GM18519 (cell line): ENCODE data around the gene HOXD4.

Source experiments
- ATAC-seq: cut with Tn5 transposase; IDR thresholded peaks from one replicate; pipeline ENCODE4 v1.9.1; 2021; ENCODE audit warnings: mild to moderate bottlenecking, moderate library complexity; ENCODE audit not compliant: unreplicated experiment, low FRiP score

Gene HOXD4

DNA sequence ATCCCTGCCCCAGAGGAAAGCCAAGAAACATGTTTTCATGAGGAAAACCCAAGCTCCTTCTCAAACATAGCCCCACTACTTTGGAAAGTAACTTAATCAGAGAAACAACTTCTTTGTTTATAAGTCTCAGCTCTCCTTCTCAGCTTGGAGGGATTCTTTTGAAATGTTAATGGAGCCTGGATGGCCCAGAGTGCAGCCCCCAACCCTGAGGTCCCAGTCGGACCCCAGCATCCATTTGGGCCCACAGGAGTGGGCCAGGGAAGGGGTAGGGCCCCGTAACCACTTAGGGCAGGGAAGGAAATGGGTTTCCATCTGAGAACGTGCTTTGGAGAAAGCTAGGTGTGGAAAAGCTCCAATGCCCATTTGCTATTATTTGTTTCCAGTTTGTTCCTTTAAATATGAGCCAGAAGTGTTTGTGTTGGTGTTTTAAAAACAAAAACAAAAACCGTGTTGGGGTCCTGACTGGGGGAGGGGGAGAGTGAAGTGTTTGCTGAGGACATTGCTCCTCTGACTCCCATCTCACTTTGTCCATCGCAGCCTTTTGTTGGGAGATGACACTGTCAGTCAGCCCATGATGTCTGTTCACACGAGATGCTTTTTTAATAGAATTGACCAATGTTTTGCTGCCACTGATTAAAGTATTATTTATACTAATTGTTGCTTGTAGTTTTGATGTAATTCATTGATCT is 4.2 kb downstream of the HOXD4 start:
- ATAC-seq = no peak

- ATAC-seq = no peak
Observed at GRCh38 chr2:176156301-176156806, 5.0 kb downstream of the HOXD4 start.

GRCh38 chr2:176156807-176157498 is 5.6 kb downstream of the HOXD4 start, which contains the start of gene HOXD3:
Gene HOXD3 (plus strand): TSS chr2:176157307. CDS start chr2:176169115, 11,808 bp downstream.
- no peak for ATAC-seq

DNA sequence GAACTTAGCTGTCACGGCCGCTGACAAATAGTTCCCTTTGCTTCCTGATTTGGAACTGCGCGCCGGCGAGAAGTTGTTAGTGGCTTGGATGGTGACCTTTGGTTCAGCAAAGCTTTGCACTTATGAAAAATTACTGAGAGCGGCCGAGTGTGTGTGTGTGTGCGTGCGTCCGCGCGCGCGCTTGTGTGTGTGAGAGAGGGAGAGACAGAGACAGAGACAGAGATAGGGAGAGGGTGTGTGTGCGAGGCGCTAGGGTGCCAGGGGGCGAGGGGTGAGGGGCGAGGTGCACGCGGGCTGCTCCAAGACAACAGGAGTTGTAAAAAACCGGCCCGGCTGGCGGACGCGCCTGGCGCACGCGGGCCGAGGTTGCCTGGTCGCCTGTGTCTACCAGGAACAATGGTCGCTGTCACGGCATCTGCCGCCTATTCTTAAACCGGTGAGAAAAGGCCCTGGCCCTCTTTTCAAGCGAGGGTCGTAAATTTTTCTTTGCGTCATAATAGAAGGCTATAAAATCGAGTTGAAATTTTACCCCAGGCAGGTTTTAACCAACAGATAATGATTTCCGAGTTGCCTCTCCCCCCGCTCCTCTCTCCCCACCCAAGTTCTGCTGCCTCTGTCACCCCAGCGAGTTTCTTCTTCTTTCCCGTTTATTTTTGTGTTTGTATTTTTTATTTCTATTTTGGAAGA is 6.3 kb downstream of the HOXD4 start:
- no peak for ATAC-seq

- no peak for ATAC-seq
Observed at GRCh38 chr2:176158186-176158591, 6.8 kb downstream of the HOXD4 start.

- ATAC-seq = no peak
Observed at GRCh38 chr2:176158855-176159662, 7.7 kb downstream of the HOXD4 start.

DNA sequence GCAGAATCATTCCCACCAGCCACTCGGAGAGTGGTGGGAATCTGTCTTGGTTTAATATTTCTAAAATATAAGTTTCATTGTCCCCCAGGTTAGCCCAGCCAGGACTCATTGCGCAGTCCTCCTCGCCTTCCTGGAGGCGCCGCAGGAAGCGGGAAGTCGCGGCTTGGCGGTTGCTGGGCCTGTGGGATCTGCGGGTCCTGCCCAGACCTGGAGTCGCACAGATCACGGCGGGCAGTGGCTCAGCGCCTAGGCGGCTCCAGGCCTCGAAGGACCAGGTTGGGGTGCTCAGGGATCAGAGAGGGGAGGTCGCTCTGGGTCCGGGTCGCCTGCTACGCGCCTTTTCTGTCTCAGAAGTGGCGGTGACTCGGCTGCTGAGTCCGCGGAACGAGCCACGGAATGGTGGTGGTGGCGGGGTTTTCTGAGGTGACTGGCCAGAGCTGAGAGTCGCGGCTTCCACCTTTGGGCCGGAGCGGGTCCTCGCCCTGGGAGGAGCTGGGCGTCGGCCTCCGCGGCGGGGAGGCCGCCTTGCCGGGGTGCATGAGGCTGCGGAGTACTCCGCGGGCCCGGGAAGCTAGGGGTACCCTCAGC is 8.4 kb downstream of the HOXD4 start:
- no peak for ATAC-seq

DNA sequence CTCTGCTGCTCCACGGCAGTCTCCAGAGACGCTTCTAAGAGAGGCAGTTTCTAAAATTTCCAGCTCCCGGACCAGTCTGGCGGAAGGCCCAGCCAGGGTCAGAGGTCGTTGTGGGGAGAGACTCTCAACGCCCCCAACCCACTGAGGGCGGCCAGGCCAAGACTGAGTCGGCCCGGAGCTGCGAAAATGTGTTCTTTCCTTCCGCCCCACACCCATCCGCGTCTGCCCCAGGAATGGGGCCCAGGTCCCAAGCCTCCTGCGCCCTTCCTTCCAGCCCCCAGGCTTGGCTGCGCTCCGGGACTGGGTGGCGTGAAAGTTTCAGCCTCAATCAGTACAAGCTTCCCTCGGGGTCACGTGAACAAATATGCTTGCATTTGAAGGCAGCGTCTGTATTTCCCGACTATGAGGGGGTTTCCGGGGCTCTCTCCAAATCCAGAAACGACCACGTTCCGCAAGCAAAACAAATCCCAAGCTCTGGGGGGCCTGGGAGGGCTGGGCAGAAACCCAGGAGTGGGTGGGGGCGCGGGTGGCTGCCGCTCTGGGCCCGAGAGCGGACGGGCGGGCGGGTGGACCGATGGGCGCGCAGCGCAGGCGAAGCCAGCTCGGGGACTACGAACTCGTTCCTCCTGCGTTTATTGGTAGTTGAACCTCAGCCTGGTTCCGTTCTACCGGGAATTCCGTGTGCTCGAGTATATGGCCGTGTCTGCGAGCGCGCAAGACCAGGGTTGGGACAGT is 9.1 kb downstream of the HOXD4 start:
- ATAC-seq = no peak

- no peak for ATAC-seq
Observed at GRCh38 chr2:176160986-176161824, 9.9 kb downstream of the HOXD4 start.

GRCh38 chr2:176161825-176162626 is 10.7 kb downstream of the HOXD4 start:
- no peak for ATAC-seq

DNA sequence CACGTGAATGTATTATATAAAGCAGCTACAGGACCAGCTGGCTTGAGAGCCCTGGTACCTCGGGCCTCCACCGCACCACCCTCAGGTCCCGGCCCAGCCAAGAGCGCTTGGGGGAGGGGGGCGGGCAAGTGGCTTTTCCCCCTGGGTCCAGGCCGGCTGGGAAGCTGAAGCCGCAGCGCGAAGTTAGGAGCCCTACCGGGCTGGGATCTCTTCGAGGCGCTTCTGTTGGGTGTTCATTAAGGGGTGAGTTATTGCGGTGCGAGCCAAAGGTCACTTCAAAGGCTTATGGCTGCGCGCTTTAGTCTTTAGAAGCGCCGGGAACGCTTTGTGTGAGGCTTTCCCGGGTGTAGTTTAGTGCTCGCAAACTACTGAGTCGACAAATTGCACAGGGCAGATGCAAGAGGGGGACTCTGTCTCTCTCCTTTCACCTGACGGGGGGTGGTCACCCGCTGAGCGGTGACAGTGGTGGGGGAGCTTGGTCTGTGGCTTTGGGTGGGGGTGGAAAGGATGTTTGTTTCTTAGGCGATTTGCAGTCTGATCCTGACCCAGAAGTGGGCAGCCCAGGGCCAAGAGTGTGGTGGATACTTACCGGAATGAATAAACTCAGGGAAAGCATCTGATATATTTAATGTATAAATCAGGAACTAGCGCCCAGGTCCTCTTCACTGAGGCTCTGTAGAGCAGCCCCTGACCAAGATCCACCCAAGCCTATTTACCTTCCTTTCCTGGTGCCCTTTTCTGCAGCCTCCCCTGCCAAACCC is 11.7 kb downstream of the HOXD4 start:
- no peak for ATAC-seq

GRCh38 chr2:176163672-176164056 is 12.3 kb downstream of the HOXD4 start:
- no peak for ATAC-seq

DNA sequence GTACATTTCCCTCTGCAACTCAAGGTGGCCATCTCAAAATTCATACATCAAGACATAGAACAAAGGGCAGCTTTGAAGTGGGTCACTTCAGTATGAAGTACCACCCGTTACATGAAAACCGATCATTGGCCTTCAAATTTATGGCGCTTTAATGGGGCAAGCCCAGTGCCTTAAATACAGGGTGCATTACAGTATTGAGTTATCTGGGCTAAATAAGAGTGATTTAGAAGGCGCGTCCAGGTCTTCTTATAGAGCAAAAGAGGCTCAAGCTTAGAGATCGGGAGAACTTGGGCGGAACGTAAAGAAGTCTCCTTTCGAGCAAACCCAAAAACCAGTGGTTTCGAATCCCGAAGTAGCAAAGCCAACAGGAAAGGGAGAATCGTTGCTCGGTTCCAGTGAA is 12.9 kb downstream of the HOXD4 start:
- ATAC-seq = no peak

DNA sequence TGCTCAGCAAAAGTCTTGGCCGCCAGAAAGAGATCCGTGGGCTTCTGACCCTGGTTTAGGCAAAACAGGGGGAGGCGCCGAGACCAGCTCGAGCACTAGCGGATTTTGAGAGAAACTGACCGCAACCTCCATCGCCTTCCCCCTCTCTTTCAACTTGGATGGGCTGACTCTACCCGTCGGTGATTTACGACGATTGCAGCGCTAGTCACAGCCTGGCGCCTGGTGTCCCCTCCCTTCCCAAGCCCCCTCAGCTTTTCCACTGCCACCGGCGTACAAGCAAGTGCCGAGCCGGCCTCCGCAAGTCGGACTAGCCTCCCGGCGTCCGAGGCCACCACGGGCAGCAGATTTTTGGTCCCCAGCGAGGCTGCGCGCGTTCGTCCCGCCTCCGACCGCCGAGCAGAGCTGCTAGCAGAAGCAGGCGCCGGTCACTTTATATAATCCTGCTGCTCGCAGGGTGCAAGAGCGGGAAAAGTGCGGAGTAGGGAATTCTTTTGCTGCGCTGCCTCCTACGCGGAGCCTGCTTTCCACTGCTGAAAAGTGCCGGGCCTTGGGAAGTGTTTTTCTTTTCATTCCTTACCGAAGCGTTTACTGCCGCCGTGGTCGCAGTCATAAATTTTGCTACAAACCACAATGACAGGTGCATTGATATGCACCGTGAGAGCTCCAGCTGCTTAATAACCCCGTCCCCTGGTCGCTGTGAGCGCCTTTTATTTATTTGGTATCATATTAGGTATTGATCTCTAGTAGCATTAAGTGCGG is 13.4 kb downstream of the HOXD4 start:
- no peak for ATAC-seq

- no peak for ATAC-seq
Observed at GRCh38 chr2:176165370-176166050, 14.2 kb downstream of the HOXD4 start.

DNA sequence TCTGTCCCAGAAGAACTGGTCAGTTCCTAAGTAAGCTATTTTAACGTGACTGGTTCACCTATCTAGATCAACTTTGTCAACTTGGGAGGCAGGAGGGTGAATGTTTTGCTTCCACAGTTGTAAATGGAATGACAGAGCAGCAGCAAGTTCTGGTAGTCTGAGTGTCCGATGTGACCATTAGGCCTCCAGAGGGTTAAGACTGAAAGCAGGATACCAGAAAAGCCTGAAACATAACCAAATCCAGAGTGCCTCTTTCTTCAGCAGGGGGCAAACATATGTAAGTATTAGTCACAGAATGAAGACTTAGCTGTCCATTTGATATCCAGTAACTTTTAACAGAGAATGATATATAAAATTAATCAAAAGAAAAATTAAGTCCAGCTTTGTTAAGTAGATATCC is 14.9 kb downstream of the HOXD4 start:
- ATAC-seq = no peak
